ENCODE data around the gene PEDS1. TPM values are rescaled to one million over a fixed set of nuclear protein-coding genes. Genes with fewer than 3 reads are reported as not detected.

The PEDS1 gene
- total RNA-seq, 4 donors from 2014 or later, result 24.1 to 46.3 (median 31.8) TPM

GRCh38 chr20:50192364-50193198 lies 39.1 kb upstream of the PEDS1 start:
- peaks cover 0 to 25% of the 10 kb centered on the region in 2 donors for H3K36me3 ChIP-seq
- no peaks in the 10 kb centered on the region for H3K9me3 ChIP-seq
- H3K27me3 ChIP-seq, result no peaks in the 10 kb centered on the region
- peak overlapping the region; percentile 71 to 97 for H3K4me3 ChIP-seq
- peaks cover 0 to 49% (median 8%) of the 10 kb centered on the region in 3 donors for H3K4me1 ChIP-seq
- 2 to 3% methylated on average over 18 to 23 of the region's 25 CpGs for WGBS, 2 donors (ENCODE audit: low coverage in 1 of 2)
- H3K27ac ChIP-seq, result peak overlapping the region; percentile 94 to 100 (median 100)
- TF ChIP-seq POLR2AphosphoS5 (IDR thresholded peaks at IDR 0.05), result peak; percentile 94
- no peak for TF ChIP-seq EP300 (IDR thresholded peaks at IDR 0.05)
- TF ChIP-seq POLR2A (IDR thresholded peaks at IDR 0.05), result peak in 1 of 2 donors; percentile 11
- no peak for TF ChIP-seq CTCF (IDR thresholded peaks at IDR 0.05)
- no peak for ATAC-seq

GRCh38 chr20:50191544-50192363 lies 38.2 kb upstream of the PEDS1 start:
- no peak for ATAC-seq
- no peaks in the 10 kb centered on the region for H3K27me3 ChIP-seq
- peak; percentile 9 to 62 for TF ChIP-seq POLR2A (IDR thresholded peaks at IDR 0.05)
- TF ChIP-seq EP300 (IDR thresholded peaks at IDR 0.05), result no peak
- TF ChIP-seq CTCF (IDR thresholded peaks at IDR 0.05), result peak in 3 of 4 experiments; percentile 38 to 79 (median 63)
- peak; percentile 48 for TF ChIP-seq POLR2AphosphoS5 (IDR thresholded peaks at IDR 0.05)
- H3K36me3 ChIP-seq, result peaks cover 0 to 25% of the 10 kb centered on the region in 2 donors
- H3K4me1 ChIP-seq, result peaks cover 0 to 57% (median 8%) of the 10 kb centered on the region in 3 donors
- H3K9me3 ChIP-seq, result no peaks in the 10 kb centered on the region
- H3K27ac ChIP-seq, result peak overlapping the region; percentile 94 to 100 (median 100)
- WGBS, 2 donors (ENCODE audit: low coverage in 1 of 2), result 1% methylated on average over 12 of the region's 96 CpGs; no CpG with 5 or more reads in 1 of the 2 donors
- peak overlapping the region; percentile 71 to 97 for H3K4me3 ChIP-seq

GRCh38 chr20:50191065-50191543 lies 37.6 kb upstream of the PEDS1 start:
- Histone ChIP-seq H3K27me3 (no peaks in the 10 kb centered on the region), H3K27ac (peak overlapping the region; percentile 94 to 100 (median 100)), H3K36me3 (peaks cover 0 to 25% of the 10 kb centered on the region in 2 donors), H3K4me1 (peaks cover 0 to 62% (median 8%) of the 10 kb centered on the region in 3 donors), H3K4me3 (peak overlapping the region; percentile 71 to 97), H3K9me3 (no peaks in the 10 kb centered on the region)
- peak in 1 of 4 experiments; percentile 0 for TF ChIP-seq CTCF (IDR thresholded peaks at IDR 0.05)
- no peak for TF ChIP-seq EP300 (IDR thresholded peaks at IDR 0.05)
- peak; percentile 3 for TF ChIP-seq POLR2AphosphoS5 (IDR thresholded peaks at IDR 0.05)
- WGBS, 2 donors (ENCODE audit: low coverage in 1 of 2), result no CpG with 5 or more reads among the region's 69 CpGs
- ATAC-seq, result peak; percentile 22

- Histone ChIP-seq H3K9me3 (no peaks in the 10 kb centered on the region), H3K4me3 (peak within 1 kb of the TSS; percentile 71 to 97), H3K4me1 (peaks cover 0 to 57% (median 8%) of the 10 kb centered on the region in 3 donors), H3K27me3 (no peaks in the 10 kb centered on the region), H3K36me3 (peaks cover 0 to 25% of the 10 kb centered on the region in 2 donors), H3K27ac (peak within 1 kb of the TSS; percentile 94 to 100 (median 100))
- TF ChIP-seq EP300 (IDR thresholded peaks at IDR 0.05) (no peak), POLR2AphosphoS5 (IDR thresholded peaks at IDR 0.05) (peak; percentile 98), CTCF (IDR thresholded peaks at IDR 0.05) (peak in 3 of 4 experiments; percentile 80 to 92 (median 86)), POLR2A (IDR thresholded peaks at IDR 0.05) (peak; percentile 100)
- peak; percentile 78 for ATAC-seq
- 0% methylated on average over 1 of the region's 89 CpGs; no CpG with 5 or more reads in 1 of the 2 donors for whole genome bisulfite sequencing, 2 donors (ENCODE audit: low coverage in 1 of 2)
These were observed 36.9 kb upstream of the PEDS1 start, which contains the start of gene CEBPB for GRCh38 chr20:50190251-50191064. CEBPB (plus strand) TSS chr20:50190830; CDS start chr20:50191034, 204 bp downstream.

Data from gastroesophageal sphincter (tissue), 4 donors.